Stimulated activated CD4-positive, alpha-beta T cell treated with anti-CD3 and anti-CD28 coated beads, Interleukin-4, amount 100 ng/mL, for 1 hour (primary cell): ENCODE data around the gene DAGLB.
"Not testable (repeated sequence)": the region's sequence is repeated elsewhere in the genome, so short reads cannot be mapped to it uniquely, and the experiment has no call there.

Experiments
- DNase-seq: peaks from one replicate; pipeline ENCODE4 v3.0.0-alpha.2; 2020

Gene DAGLB

DNA sequence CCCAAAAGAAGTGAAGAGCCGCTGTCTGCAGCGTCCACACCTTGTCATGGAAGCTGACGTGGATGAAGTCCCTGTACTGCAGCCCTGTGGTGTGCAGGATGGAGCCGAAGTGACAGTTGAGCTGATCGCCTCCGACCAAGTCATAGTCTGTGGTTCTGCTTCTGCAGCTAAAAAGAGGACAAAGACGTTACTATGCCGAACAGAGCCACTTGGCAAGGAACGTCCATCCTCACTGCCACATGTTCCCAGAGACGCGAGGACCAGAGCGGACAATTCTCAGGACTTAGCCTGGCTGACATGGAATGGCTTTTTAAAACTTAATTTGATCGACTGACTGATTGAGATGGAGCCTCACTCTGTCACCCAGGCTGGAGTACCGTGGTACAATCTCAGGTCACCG lies 21.8 kb downstream of the DAGLB start:
- no peak for DNase-seq

DNA sequence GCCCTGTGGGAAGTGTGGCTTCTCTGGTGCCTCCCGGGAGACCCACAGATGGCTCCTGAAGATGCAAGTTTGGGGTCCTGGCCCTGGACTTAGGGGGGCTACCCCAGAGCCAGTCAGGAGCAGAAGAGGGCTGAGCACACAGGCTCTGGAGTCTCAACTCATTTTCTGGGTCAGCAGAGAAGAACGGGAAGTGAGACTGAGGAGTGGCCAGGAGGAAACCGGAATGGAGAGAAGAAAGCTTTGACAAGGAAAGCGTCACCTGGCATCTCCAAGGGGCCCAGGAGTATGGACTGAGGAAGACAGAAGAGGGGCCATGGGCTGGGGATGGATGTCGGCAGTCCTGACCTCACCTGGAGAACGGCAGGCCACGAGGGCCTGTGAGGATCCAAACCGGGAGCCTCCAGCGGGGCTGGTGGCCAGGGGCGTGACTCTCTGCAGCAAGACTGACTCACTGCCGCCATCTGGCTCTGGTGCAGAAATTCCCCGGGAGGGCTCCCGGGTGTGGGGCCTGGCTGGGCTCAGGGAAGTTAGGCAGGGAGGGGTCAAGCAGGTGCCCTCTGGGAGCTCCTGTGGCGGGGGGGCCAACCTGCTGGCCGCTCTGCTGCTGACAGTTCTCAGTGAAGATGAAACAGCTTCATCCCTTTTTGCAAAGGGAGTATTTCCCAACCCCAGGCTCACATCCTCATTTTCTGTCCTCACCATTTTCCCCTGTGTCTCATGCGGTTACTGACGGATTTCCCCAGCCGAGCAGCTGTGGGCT lies 23.6 kb downstream of the DAGLB start:
- DNase-seq = no peak

GRCh38 chr7:6422926-6423632 lies 24.7 kb downstream of the DAGLB start:
- DNase-seq = no peak

GRCh38 chr7:6422095-6422494 lies 25.7 kb downstream of the DAGLB start:
- DNase-seq = no peak

- no peak for DNase-seq
Measured at GRCh38 chr7:6420680-6421079, 27.1 kb downstream of the DAGLB start.

DNA sequence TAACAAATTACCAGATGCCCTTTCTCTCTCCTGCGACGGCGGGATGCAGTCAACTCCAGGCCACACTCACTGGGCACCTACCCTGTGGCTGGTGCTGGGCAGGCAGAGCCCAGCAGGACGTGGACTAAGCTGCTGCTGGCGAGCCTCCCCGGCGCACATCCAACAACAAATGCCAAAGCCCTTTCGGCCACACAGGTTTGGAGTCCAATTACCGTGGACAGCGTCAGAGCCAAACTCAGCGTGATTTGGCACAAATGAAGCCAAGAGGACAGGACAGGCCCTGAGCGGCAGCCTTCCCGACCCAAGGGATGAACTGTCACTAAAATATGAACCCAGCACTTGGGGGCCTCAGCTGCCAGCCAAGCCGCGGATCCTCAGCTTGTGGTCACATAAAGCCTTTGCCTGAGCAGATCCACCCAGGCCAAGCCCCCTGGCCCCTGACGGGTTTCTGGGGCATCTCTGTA lies 28.4 kb downstream of the DAGLB start:
- no peak for DNase-seq

DNA sequence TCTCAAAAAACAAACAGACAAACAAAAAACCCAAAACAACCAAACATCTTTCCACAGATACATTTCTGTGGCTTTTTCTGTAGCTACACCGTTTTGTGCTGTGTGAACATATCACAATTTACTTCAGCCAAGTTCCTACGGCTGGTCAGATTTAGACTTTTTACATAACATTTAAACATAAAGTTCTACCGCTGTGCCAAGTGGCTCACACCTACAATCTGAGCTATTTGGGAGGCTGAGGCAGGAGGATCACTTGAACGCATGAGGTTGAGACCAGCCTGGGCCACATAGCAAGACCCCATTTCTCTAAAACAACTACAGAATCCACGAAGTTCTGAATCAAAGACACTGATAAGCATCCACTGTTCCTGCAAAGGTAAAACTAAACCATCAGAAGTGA lies 30.3 kb downstream of the DAGLB start:
- DNase-seq = no peak

GRCh38 chr7:6416516-6417145 lies 31.1 kb downstream of the DAGLB start:
- no peak for DNase-seq

GRCh38 chr7:6413637-6414036 lies 34.1 kb downstream of the DAGLB start:
- no peak for DNase-seq

DNA sequence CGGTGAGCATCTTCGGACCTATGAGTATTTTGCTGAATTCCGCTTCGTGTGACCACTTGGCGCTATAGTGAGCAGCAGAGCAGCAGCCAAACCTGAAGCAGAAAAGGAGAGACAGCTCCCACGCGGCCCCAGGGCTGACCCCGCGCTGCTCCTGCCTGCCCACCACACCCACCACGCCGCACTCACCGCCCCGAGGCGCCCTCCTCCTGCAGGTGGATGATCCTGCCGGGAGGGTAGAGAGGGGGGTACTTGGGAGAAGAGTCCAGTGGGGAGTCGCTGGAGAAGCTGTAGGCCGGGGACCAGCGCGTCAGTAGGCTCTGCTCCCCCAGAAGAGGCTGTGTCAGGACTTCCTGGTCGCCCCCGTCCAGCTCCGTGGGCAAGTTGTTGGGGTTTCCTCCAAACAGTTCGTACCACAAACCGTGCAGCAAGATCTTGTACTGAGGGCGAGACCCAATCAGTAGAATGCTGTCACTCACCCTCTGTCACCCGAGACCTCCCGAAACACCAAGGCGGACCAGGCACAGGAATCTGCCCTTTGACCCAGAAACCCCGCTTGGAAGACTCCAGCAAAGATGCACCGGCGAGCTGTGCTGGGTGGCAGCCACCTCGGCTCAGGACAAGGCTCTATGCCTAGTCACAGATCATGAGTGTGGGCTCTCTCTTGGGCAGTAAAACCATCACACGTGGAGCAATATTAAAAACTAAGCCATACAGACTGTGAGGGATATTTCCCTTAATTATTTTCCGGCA lies 37.6 kb downstream of the DAGLB start:
- no peak for DNase-seq

- DNase-seq = no peak
Measured at GRCh38 chr7:6409091-6409490, 38.7 kb downstream of the DAGLB start.

DNA sequence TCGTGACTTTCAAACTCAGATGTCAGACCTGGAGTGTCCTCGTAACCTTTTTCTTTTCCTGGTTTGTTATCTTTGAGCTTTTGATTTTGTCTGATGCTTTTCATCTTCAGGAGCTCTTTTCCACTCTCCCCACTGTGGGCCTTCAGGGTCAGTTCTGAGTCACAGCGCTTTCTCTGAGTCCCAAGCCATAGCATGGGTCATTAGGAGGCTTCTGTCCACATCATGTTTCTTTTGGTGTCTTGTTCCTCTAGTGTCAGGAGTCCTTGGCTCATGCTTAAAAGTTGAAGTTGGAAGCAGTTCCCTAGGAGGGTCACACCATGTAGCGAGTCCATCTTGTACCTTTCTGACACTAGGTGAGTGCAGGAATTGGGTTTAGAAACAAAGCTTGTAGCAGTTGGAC lies 40.3 kb downstream of the DAGLB start:
- no peak for DNase-seq

- no peak for DNase-seq
Measured at GRCh38 chr7:6406121-6406520, 41.6 kb downstream of the DAGLB start.

GRCh38 chr7:6403907-6404306 lies 43.8 kb downstream of the DAGLB start:
- DNase-seq = no peak

DNA sequence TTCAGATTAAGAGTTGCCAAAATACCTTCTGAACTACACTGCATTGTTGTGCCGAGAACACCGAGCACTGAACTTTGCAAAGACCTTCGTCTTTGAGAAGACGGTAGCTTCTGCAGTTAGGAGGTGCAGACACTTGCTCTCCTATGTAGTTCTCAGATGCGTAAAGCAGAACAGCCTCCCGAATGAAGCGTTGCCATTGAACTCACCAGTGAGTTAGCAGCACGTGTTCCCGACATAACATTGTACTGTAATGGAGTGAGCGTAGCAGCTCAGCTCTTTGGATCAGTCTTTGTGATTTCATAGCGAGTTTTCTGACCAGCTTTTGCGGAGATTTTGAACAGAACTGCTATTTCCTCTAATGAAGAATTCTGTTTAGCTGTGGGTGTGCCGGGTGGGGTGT lies 45.0 kb downstream of the DAGLB start:
- no peak for DNase-seq

DNA sequence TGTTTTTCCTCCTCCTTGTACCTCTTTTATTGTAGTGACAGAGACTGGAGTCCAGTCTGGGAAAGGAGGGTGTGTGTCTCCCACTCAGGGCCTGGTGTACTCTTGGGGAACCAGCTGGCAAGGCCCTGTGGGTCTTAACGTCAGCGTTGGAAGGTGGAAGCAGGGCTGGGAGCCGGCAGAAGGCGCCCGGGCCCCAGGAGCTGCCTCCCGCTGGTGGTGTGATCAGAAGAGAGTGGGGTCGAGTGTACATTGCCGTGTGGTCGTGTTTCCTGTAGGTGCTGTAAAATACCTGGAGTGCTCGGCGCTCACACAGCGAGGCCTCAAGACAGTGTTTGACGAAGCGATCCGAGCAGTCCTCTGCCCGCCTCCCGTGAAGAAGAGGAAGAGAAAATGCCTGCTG lies 45.7 kb downstream of the DAGLB start:
- no peak for DNase-seq

DNA sequence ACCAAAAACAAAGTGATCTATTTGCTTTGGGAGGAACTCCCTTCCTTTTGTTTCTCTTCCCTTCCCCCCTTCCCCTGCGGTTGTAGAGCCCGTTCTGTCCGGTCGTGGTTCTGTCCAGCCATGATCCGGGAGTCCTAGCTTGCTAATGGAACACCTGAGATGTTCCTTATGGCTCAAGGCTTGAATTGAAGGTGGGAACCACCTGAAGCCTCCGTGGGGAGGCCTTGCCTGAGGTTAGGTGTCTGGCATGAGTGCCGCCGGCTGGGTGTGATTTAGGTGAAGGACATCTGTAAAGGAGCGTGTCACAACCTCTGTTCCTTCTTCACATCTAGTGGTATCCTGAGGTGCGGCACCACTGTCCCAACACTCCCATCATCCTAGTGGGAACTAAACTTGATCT lies 46.2 kb downstream of the DAGLB start:
- DNase-seq = no peak

- DNase-seq = not testable (repeated sequence)
Measured at GRCh38 chr7:6400243-6401105, 47.3 kb downstream of the DAGLB start.

- DNase-seq = no peak
Measured at GRCh38 chr7:6399351-6399750, 48.4 kb downstream of the DAGLB start.

- DNase-seq = no peak
Measured at GRCh38 chr7:6398943-6399342, 48.8 kb downstream of the DAGLB start.

GRCh38 chr7:6397759-6398495 lies 49.8 kb downstream of the DAGLB start:
- not testable (repeated sequence) for DNase-seq
